ENCODE results near the gene B3GALT2.
"Not testable (repeated sequence)": the region's sequence is repeated elsewhere in the genome, so short reads cannot be mapped to it uniquely, and the experiment has no call there.

The B3GALT2 gene, protein sequence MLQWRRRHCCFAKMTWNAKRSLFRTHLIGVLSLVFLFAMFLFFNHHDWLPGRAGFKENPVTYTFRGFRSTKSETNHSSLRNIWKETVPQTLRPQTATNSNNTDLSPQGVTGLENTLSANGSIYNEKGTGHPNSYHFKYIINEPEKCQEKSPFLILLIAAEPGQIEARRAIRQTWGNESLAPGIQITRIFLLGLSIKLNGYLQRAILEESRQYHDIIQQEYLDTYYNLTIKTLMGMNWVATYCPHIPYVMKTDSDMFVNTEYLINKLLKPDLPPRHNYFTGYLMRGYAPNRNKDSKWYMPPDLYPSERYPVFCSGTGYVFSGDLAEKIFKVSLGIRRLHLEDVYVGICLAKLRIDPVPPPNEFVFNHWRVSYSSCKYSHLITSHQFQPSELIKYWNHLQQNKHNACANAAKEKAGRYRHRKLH

DNA sequence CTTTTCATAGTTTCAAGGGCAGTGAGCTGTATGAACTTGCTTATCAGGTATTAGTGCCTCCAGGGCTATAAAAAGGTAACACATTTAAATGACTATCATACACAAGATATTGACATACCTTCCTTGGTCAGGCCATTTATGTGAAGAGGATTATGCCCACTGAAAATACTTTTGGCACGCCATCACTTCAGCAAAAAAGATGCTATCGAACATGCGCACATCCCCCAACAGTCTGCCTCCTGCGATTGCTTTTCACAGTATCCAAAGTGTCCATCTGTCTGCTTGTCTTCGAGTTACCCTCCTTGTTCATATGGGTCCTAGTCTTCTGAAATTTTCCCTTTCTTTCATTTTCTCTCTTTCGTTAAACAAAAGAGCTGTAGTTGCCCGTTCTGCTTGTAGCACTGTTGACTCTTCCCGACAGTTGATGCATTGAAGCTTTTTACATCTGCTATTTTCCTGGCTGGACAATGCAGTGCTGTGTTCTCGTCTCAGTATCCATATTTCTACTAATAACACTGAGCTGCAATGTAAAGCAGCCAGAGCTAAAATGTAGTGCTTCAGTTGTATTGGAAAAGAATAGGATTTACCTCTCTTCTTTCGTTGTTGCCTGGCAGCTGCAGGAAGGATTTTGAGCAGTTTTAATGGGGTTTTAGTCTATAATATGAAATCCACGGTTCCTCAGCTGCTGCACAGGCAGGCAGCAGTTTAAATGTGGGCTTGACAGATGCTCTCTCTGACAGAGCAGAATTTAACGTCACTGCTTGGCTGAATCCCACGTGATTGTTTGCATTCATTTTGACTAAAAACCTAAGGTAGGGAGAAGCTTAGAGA is at the start of gene B3GALT2:
Gene B3GALT2 (minus strand): TSS at position 713 of the 831 bp plus-strand sequence. CDS start 5,051 bp downstream, outside the sequence.
- H3K27me3 Mint-ChIP-seq (ENCODE audit: low read depth): no peaks in the 10 kb centered on the region
- H3K9me3 Mint-ChIP-seq: no peaks in the 10 kb centered on the region
- H3K27ac Mint-ChIP-seq: peak within 1 kb of the TSS; percentile 4
- peak within 1 kb of the TSS; percentile 66 for H3K4me3 Mint-ChIP-seq
- peaks cover 29% of the 10 kb centered on the region for H3K4me1 Mint-ChIP-seq (ENCODE audit: low read depth)
- H3K36me3 Mint-ChIP-seq (ENCODE audit: low read depth): peaks cover 7% of the 10 kb centered on the region

DNA sequence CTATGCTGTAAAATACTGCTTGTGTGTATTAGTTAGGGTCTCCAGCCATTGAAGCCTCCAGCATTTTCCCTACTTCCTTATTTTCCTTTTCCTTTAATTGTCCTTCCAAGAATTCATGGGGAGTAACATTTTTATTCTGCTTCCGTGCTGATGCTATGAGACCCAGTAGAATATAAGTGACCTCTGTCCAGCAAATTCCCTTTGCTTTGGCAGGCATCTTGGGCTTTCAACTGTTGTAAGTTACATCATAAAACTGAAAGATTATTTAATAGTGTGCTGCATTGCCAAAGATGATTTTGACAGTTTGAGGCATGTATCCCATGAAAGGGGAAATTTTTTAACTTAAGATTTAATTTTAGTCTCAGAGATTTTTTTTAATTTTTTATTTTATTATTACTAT is 48.1 kb upstream of the B3GALT2 start:
- H3K4me3 Mint-ChIP-seq: no peak overlapping the region

DNA sequence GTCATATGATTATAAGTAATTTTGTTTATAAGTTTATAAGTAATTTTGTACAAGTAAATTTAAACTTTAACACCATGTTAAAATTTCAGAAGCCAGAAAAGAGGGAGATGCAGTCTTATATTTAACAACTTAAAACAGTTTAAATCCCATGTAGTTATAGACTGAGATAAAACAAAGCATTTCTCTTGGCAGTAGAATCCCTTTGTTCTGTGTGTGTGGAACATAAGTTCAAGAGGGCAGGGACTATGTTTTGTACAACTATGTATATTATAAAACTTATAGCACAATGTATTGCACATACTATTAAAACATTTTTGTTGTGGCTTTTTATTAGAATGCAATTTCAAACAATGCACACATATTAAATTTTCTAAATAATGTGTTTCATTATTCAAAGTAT is 44.7 kb upstream of the B3GALT2 start:
- peaks cover 24% of the 10 kb centered on the region for H3K36me3 Mint-ChIP-seq (ENCODE audit: low read depth)
- not testable (repeated sequence) for H3K9me3 Mint-ChIP-seq; H3K4me3 Mint-ChIP-seq; H3K27me3 Mint-ChIP-seq (ENCODE audit: low read depth); H3K27ac Mint-ChIP-seq; H3K4me1 Mint-ChIP-seq (ENCODE audit: low read depth)

More for the DNA sequence above, 48.1 kb upstream of the B3GALT2 start:
- H3K36me3 Mint-ChIP-seq (ENCODE audit: low read depth): peaks cover 35% of the 10 kb centered on the region
- no peak overlapping the region for H3K27ac Mint-ChIP-seq
- H3K4me1 Mint-ChIP-seq (ENCODE audit: low read depth): peaks cover 8% of the 10 kb centered on the region
- H3K27me3 Mint-ChIP-seq (ENCODE audit: low read depth): no peaks in the 10 kb centered on the region
- H3K9me3 Mint-ChIP-seq: peaks cover 8% of the 10 kb centered on the region

DNA sequence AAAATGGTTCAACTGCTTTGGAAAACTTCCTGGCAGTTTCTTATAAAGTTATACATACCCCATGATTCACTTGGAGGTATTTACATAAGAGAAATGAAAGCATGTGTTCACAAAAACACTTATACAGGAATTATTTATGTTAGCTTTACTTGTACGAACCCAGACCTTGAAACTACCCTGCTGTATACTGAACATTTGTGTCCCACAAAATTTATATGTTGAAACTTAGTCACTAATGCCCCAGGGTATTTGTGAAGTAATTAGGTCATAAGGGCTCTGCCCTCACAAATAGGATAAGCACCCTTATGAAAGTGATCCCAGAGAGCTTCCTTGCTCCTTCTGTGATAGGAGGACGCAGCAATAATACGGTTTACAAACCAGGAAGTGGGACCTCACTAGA is 42.7 kb upstream of the B3GALT2 start:
- Mint-ChIP-seq H3K4me1 (ENCODE audit: low read depth) (peaks cover 12% of the 10 kb centered on the region), H3K4me3 (no peak overlapping the region), H3K27ac (no peak overlapping the region), H3K9me3 (peaks cover 3% of the 10 kb centered on the region), H3K36me3 (ENCODE audit: low read depth) (peaks cover 26% of the 10 kb centered on the region), H3K27me3 (ENCODE audit: low read depth) (no peaks in the 10 kb centered on the region)

DNA sequence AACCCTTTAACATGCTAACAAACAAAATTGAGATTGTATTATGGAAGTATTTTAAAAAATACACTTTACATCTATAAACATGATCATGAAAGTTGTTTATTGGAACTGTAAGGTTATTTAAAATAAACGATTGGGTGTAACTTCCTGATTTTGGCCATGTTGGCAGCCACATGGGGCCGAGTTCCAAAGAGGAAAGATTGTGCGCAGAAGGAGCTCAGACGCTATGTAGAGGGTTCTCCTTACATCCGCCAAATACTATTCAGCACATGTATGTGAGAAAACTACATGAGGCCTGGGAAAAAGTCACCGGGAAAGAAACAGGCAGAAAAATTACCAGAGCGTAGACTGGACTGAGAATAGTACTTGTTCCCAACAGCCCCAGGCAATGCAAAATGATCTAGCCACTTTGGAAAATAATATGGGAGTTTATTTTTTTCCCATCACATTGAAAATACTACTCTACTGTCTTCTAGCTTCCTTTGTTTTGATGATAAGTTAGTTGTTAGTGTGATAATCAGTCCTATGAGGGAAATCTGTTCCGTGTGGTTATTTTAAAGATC is 35.7 kb upstream of the B3GALT2 start:
- H3K36me3 Mint-ChIP-seq (ENCODE audit: low read depth): peaks cover 48% of the 10 kb centered on the region
- H3K4me3 Mint-ChIP-seq: no peak overlapping the region
- no peak overlapping the region for H3K27ac Mint-ChIP-seq
- H3K4me1 Mint-ChIP-seq (ENCODE audit: low read depth): peaks cover 12% of the 10 kb centered on the region
- H3K27me3 Mint-ChIP-seq (ENCODE audit: low read depth): no peaks in the 10 kb centered on the region
- peaks cover 3% of the 10 kb centered on the region for H3K9me3 Mint-ChIP-seq

DNA sequence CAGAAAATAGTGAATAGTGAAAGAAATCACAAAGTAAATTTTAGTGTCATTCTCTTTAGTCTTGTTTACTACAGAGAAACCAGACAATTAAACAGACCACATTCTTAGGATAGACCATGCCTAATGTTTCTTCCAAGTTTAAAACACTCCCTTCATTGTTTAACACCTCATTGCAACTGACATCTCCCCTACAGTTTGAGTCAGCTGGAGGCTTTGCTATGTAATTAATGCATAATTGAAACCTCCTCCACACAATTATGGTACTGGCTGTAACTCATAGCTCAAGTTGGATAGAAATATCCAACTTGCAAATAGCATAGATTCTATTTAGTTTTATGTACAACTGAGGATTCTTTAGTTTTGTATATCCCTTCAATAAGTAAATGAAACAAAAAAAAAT is 35.2 kb upstream of the B3GALT2 start:
- Mint-ChIP-seq H3K4me1 (ENCODE audit: low read depth) (peaks cover 10% of the 10 kb centered on the region), H3K4me3 (no peak overlapping the region), H3K9me3 (no peaks in the 10 kb centered on the region), H3K27ac (no peak overlapping the region), H3K36me3 (ENCODE audit: low read depth) (peaks cover 49% of the 10 kb centered on the region), H3K27me3 (ENCODE audit: low read depth) (no peaks in the 10 kb centered on the region)

DNA sequence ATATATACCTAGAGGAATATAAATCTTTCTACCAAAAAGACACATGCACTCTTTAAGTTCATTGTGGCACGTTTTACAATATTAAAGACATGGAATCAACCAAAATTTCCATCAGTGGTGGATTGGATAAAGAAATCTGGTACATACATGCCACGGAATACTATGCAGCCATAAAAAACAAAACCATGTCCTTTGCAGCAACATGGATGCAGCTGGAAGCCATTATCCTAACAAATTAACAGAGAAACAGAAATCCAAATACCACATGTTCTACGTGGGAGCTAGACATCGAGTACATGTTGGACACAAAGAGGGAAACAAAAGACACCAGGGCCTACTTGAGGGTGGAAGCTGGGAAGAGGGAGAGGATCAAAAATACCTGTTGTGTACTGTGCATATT is 33.0 kb upstream of the B3GALT2 start:
- peaks cover 46% of the 10 kb centered on the region for H3K36me3 Mint-ChIP-seq (ENCODE audit: low read depth)
- no peaks in the 10 kb centered on the region for H3K4me1 Mint-ChIP-seq (ENCODE audit: low read depth)
- H3K9me3 Mint-ChIP-seq: no peaks in the 10 kb centered on the region
- H3K27ac Mint-ChIP-seq: no peak overlapping the region
- no peak overlapping the region for H3K4me3 Mint-ChIP-seq
- H3K27me3 Mint-ChIP-seq (ENCODE audit: low read depth): no peaks in the 10 kb centered on the region

DNA sequence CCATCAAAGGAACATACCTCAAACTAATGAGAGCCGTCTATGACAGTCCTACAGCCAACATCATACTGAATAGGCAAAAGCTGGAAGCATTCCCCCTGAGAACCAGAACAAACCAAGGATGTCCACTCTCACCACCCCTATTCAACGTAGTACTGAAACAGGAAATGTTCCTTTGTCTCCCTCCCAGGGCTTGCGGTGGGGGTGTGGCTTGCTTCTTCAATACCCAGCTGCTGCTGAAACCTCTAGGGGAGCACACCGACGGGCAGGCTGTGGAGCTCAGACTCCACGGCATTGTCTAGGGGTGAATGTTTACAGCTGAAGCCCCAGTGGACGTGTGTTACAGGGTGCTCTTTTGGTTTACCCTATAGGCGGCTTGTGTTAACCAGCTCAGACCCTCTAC is 30.5 kb upstream of the B3GALT2 start:
- Mint-ChIP-seq H3K27me3 (ENCODE audit: low read depth) (no peaks in the 10 kb centered on the region), H3K4me1 (ENCODE audit: low read depth) (peaks cover 5% of the 10 kb centered on the region), H3K9me3 (no peaks in the 10 kb centered on the region), H3K27ac (no peak overlapping the region), H3K4me3 (no peak overlapping the region), H3K36me3 (ENCODE audit: low read depth) (peaks cover 52% of the 10 kb centered on the region)

DNA sequence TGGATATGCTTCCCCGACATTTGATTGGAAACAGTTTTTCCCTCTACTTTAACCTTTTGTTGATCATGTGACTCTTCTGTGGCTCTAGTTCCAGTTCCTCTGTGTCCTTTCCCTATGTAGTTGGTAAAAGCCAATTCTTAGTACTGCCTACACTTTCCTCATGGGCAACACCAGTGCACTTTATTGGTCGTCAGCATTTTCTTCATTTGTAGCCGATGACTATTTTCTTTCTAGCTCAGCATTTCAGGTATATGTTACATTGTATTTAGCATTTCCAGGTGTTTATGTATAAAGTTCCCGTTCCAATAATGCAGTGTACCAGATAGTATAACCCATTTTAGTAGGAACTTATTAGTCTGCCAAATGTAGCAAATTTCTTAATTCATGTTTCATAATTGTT is 27.6 kb upstream of the B3GALT2 start:
- peaks cover 19% of the 10 kb centered on the region for H3K4me1 Mint-ChIP-seq (ENCODE audit: low read depth)
- no peak overlapping the region for H3K4me3 Mint-ChIP-seq
- no peak overlapping the region for H3K27ac Mint-ChIP-seq
- H3K36me3 Mint-ChIP-seq (ENCODE audit: low read depth): peaks cover 56% of the 10 kb centered on the region
- H3K9me3 Mint-ChIP-seq: no peaks in the 10 kb centered on the region
- no peaks in the 10 kb centered on the region for H3K27me3 Mint-ChIP-seq (ENCODE audit: low read depth)

DNA sequence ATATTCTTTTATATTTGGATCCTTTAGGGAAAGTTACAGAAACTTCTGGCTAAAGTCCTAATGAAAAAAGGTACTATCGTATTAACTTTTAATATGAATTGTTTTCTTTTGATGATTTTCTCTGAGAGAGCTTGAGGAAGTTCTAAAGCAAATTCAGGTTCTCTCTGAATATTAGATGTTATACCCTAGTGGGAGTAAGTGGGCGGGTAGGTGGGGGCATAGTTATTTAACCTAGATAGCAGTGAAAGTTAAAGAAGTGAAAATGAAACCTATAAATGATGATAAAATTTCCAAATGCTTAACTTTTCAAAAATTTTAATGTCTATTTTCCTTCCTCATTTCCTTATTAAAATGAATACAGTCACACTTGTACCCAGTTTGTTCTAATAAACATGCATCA is 26.2 kb upstream of the B3GALT2 start:
- Mint-ChIP-seq H3K36me3 (ENCODE audit: low read depth) (peaks cover 55% of the 10 kb centered on the region), H3K4me1 (ENCODE audit: low read depth) (peaks cover 19% of the 10 kb centered on the region), H3K27ac (no peak overlapping the region), H3K27me3 (ENCODE audit: low read depth) (no peaks in the 10 kb centered on the region), H3K9me3 (peaks cover 5% of the 10 kb centered on the region), H3K4me3 (no peak overlapping the region)

DNA sequence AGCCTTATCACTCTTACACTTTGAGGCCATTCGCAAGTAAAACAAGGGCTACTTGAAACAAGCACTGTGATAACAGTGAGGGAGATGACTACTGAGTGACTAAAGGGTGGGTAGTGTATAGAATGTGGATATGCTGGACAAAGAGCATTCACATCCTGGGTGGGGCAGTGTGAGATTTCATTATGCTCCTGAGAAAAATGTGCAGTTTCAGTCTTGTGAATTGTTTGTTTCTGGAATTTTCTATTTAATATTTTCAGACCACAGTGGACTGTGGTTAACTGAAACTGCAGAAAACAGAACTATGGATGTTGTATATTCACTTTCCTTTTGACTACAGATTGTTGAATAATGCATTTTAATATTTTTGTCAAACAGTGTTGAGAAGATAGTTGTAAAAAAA is 25.1 kb upstream of the B3GALT2 start:
- H3K27ac Mint-ChIP-seq: no peak overlapping the region
- peaks cover 19% of the 10 kb centered on the region for H3K4me1 Mint-ChIP-seq (ENCODE audit: low read depth)
- H3K4me3 Mint-ChIP-seq: no peak overlapping the region
- H3K27me3 Mint-ChIP-seq (ENCODE audit: low read depth): no peaks in the 10 kb centered on the region
- peaks cover 15% of the 10 kb centered on the region for H3K9me3 Mint-ChIP-seq
- H3K36me3 Mint-ChIP-seq (ENCODE audit: low read depth): peaks cover 57% of the 10 kb centered on the region

DNA sequence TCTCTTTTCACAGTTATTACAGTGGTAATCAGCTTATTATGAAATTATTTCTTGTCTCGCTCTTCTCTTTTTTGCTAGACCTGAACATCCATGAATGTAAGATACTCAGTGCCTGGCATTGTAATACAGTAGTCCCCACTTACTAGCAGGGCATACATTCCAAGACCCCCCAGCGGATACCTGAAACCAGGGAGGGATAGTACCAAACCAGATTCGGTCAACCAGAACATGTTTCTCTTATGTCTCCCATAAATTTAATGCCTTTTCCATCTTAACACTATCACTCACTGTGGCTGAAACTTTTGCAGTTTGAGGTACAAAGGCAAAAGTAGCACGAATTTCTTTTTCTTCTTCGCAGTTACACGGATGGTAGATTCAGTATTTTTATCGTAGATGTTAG is 24.6 kb upstream of the B3GALT2 start:
- H3K27ac Mint-ChIP-seq: no peak overlapping the region
- peaks cover 58% of the 10 kb centered on the region for H3K36me3 Mint-ChIP-seq (ENCODE audit: low read depth)

DNA sequence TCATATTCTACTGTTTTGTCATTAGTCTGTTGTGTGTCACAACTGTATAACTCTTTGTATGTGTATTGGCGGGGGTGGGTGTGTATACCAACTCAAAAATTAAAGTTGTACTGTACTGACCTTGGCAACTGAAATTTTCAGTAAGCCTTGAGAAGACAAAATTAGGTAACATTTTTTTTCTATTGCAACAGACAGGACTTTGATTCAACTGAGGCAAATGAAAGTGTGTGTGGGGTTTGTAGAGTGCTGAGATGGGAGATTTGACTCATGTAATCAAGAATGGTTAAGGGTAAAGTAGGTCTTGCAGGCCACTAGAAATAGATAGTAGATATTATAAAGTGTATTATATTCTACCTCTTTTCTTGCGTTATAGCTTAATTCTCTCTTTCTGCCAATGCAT is 14.6 kb upstream of the B3GALT2 start:
- no peak overlapping the region for H3K27ac Mint-ChIP-seq
- peaks cover 30% of the 10 kb centered on the region for H3K36me3 Mint-ChIP-seq (ENCODE audit: low read depth)
- H3K27me3 Mint-ChIP-seq (ENCODE audit: low read depth): no peaks in the 10 kb centered on the region
- H3K4me1 Mint-ChIP-seq (ENCODE audit: low read depth): peaks cover 15% of the 10 kb centered on the region
- H3K9me3 Mint-ChIP-seq: peaks cover 7% of the 10 kb centered on the region
- H3K4me3 Mint-ChIP-seq: no peak overlapping the region

More for the DNA sequence above, 24.6 kb upstream of the B3GALT2 start:
- H3K9me3 Mint-ChIP-seq: peaks cover 20% of the 10 kb centered on the region
- peaks cover 19% of the 10 kb centered on the region for H3K4me1 Mint-ChIP-seq (ENCODE audit: low read depth)
- H3K4me3 Mint-ChIP-seq: no peak overlapping the region
- H3K27me3 Mint-ChIP-seq (ENCODE audit: low read depth): no peaks in the 10 kb centered on the region

DNA sequence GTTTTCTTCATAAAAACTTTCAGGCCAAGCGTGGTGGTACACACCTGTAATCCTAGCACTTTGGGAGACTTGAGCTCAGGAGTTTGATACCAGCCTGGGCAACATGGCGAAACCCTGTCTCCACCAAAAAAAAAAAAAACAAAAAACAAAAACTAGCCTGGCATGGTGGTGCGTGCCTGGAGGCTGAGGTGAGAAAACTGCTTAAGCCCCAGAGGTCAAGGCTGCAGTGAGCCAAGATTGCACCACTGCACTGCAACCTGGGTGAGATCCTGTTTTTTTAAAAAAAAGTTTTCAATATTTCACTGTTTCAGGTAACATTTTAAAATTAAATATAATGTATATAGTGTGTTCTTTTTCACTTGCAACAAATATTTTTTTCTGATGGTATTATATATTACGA is 13.5 kb upstream of the B3GALT2 start:
- no peaks in the 10 kb centered on the region for H3K27me3 Mint-ChIP-seq (ENCODE audit: low read depth)
- H3K4me1 Mint-ChIP-seq (ENCODE audit: low read depth): peaks cover 19% of the 10 kb centered on the region

More for the DNA sequence above, 13.5 kb upstream of the B3GALT2 start:
- Mint-ChIP-seq H3K4me3 (no peak overlapping the region), H3K36me3 (ENCODE audit: low read depth) (peaks cover 21% of the 10 kb centered on the region), H3K9me3 (no peaks in the 10 kb centered on the region), H3K27ac (no peak overlapping the region)

Measured in T-helper 1 cell treated with Interleukin-12 subunit alpha and Interleukin-12 subunit beta and Interleukin-4 antibody, amounts not matched to agents 30 μg/mL and 1 μg/mL, for 36 hours (primary cell).